Esophagus muscularis mucosa (tissue), 3 donors: ENCODE measurements around the gene RGS2.

ENCODE experiments used
- EP300 ChIP-seq: sonication (generic); formaldehyde crosslinking; IDR thresholded peaks from one replicate; pipeline ENCODE4 v1.6.1; 2017; ENCODE audit warnings: antibody characterized with exemption
- TF ChIP-seq, protein P1 (sequence below), 3 experiments: fragments of 200-600 bp in 2 of 3; fragments of 450-650 bp in 1 of 3; sonication (generic) in 2 of 3; IDR thresholded peaks; one replicate each; pipeline ENCODE4 v1.5.1; 2017 to 2019; ENCODE audit warnings: antibody characterized with exemption in 3 of 3, mild to moderate bottlenecking in 2 of 3, moderate library complexity in 1 of 3

GRCh38 chr1:192776206-192776605 lies 32.6 kb upstream of the RGS2 start:
- TF ChIP-seq, protein P1, sequence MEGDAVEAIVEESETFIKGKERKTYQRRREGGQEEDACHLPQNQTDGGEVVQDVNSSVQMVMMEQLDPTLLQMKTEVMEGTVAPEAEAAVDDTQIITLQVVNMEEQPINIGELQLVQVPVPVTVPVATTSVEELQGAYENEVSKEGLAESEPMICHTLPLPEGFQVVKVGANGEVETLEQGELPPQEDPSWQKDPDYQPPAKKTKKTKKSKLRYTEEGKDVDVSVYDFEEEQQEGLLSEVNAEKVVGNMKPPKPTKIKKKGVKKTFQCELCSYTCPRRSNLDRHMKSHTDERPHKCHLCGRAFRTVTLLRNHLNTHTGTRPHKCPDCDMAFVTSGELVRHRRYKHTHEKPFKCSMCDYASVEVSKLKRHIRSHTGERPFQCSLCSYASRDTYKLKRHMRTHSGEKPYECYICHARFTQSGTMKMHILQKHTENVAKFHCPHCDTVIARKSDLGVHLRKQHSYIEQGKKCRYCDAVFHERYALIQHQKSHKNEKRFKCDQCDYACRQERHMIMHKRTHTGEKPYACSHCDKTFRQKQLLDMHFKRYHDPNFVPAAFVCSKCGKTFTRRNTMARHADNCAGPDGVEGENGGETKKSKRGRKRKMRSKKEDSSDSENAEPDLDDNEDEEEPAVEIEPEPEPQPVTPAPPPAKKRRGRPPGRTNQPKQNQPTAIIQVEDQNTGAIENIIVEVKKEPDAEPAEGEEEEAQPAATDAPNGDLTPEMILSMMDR (IDR thresholded peaks at IDR 0.05): no peak
- TF ChIP-seq EP300: no peak
